IMR-90 (cell line): Measurements from ENCODE around the gene HCRTR1. TPM values are rescaled to one million over a fixed set of nuclear protein-coding genes. Genes with fewer than 3 reads are reported as not detected.

ENCODE experiments used
- ATAC-seq: fragments of 200-7000 bp; cut with Tn5 transposase; 2 replicates; pipeline ENCODE4 v1.9.1; 2020; ENCODE audit warnings: low read depth, mild to moderate bottlenecking, moderate library complexity
- BruUV-seq: library from RNA; stranded (reverse); fragments of 400-500 nt; replicated peaks from 2 replicates; lab custom pipeline; 2021; lab: Mats Ljungman, UMichigan
- CTCF ChIA-PET: fragments of 300-600 bp; formaldehyde crosslinking; extraction: SDS; loops from one replicate; lab custom pipeline; 2021; ENCODE audit warnings: antibody characterized with exemption; lab: Yijun Ruan, JAX
- POLR2A ChIA-PET: fragments of 300-600 bp; sonication (Branson Sonifier 250); formaldehyde crosslinking; loops from one replicate; lab custom pipeline; 2022; ENCODE audit warnings: antibody characterized with exemption; ENCODE audit not compliant: unreplicated experiment; lab: Charles Lee
- DNase-seq: peaks from one replicate; pipeline ENCODE4 v3.0.0; 2013
- H2AFZ ChIP-seq: replicated peaks from 2 replicates; pipeline ENCODE3; 2013; ENCODE audit warnings: low read length, mild to moderate bottlenecking; ENCODE audit not compliant: poor library complexity
- H2AK5ac ChIP-seq: 2 replicates; pipeline ENCODE4 v1.6.1; 2013; ENCODE audit warnings: low read depth, low read length, inconsistent platforms
- H2AK9ac ChIP-seq: replicated peaks from 2 replicates; pipeline ENCODE3; 2013; ENCODE audit warnings: mild to moderate bottlenecking, low read depth, low read length, moderate library complexity; ENCODE audit not compliant: poor library complexity
- H2BK120ac ChIP-seq: 2 replicates; pipeline ENCODE4 v1.6.1; 2013; ENCODE audit warnings: low read depth, low read length, inconsistent platforms
- H2BK15ac ChIP-seq: 3 replicates; pipeline ENCODE4 v1.6.1; 2013; ENCODE audit warnings: low read depth, low read length, inconsistent platforms
- H2BK20ac ChIP-seq: 2 replicates; pipeline ENCODE4 v1.6.1; 2013; ENCODE audit warnings: low read depth, mild to moderate bottlenecking, inconsistent platforms, low read length, moderate library complexity
- H2BK5ac ChIP-seq: 2 replicates; pipeline ENCODE4 v1.6.1; 2013; ENCODE audit warnings: mild to moderate bottlenecking, low read depth, low read length, inconsistent platforms; ENCODE audit not compliant: poor library complexity, severe bottlenecking
- H3K14ac ChIP-seq: replicated peaks from 2 replicates; pipeline ENCODE4 v1.6.1; 2013; ENCODE audit warnings: low read depth, low read length, inconsistent platforms
- H3K18ac ChIP-seq: 2 replicates; pipeline ENCODE4 v1.6.1; 2013; ENCODE audit warnings: low read depth, low read length, control low read depth
- H3K23ac ChIP-seq: 2 replicates; pipeline ENCODE4 v1.6.1; 2013; ENCODE audit warnings: low read depth, low read length, inconsistent platforms
- H3K27ac ChIP-seq: 2 replicates; pipeline ENCODE4 v1.5.1; 2013; ENCODE audit warnings: mild to moderate bottlenecking, control low read depth, low read length; ENCODE audit not compliant: insufficient read depth
- H3K27me3 ChIP-seq: 2 replicates; pipeline ENCODE4 v1.6.1; 2013; ENCODE audit warnings: low read length; ENCODE audit not compliant: control insufficient read depth, insufficient read depth
- H3K36me3 ChIP-seq: 2 replicates; pipeline ENCODE4 v1.6.1; 2013; ENCODE audit warnings: low read length, mixed read lengths; ENCODE audit not compliant: control insufficient read depth, insufficient read depth
- H3K4ac ChIP-seq: 2 replicates; pipeline ENCODE4 v1.6.1; 2013; ENCODE audit warnings: low read depth, low read length, inconsistent platforms
- H3K4me1 ChIP-seq: 2 replicates; pipeline ENCODE4 v1.6.1; 2013; ENCODE audit warnings: low read length, mixed read lengths; ENCODE audit not compliant: control insufficient read depth, insufficient read depth
- H3K4me2 ChIP-seq: 2 replicates; pipeline ENCODE4 v1.6.1; 2013; ENCODE audit warnings: low read depth, mild to moderate bottlenecking, control low read depth, low read length, moderate library complexity
- H3K4me3 ChIP-seq: 2 replicates; pipeline ENCODE4 v1.5.1; 2013; ENCODE audit warnings: low read depth, mild to moderate bottlenecking, control low read depth, low read length, moderate library complexity; ENCODE audit not compliant: insufficient read depth
- H3K56ac ChIP-seq: 2 replicates; pipeline ENCODE4 v1.6.1; 2013; ENCODE audit warnings: low read length, inconsistent platforms; ENCODE audit not compliant: insufficient read depth; ENCODE audit errors: extremely low read depth
- H3K79me1 ChIP-seq, 2 experiments: 2 replicates each; pipeline ENCODE4 v1.6.1; 2013; ENCODE audit warnings: low read length in 2 of 2, inconsistent platforms in 1 of 2, low read depth in 1 of 2
- H3K9ac ChIP-seq: 2 replicates; pipeline ENCODE4 v1.6.1; 2013; ENCODE audit warnings: low read depth, low read length, control low read depth
- H3K9me1 ChIP-seq: 2 replicates; pipeline ENCODE4 v1.6.1; 2013; ENCODE audit warnings: low read length, inconsistent platforms; ENCODE audit not compliant: insufficient read depth
- H3K9me3 ChIP-seq: 2 replicates; pipeline ENCODE4 v1.6.1; 2013; ENCODE audit warnings: low read length; ENCODE audit not compliant: control insufficient read depth, insufficient read depth
- H4K20me1 ChIP-seq: 2 replicates; pipeline ENCODE4 v1.6.1; 2013; ENCODE audit warnings: low read length, inconsistent platforms; ENCODE audit not compliant: insufficient read depth
- H4K5ac ChIP-seq: 2 replicates; pipeline ENCODE4 v1.6.1; 2013; ENCODE audit warnings: mild to moderate bottlenecking, low read depth, low read length, control low read depth
- H4K8ac ChIP-seq, 2 experiments: 2 replicates each; pipeline ENCODE4 v1.6.1; 2013; ENCODE audit warnings: low read depth in 2 of 2, low read length in 2 of 2, control low read depth in 1 of 2, inconsistent platforms in 1 of 2
- H4K91ac ChIP-seq: 2 replicates; pipeline ENCODE4 v1.6.1; 2013; ENCODE audit warnings: low read depth, low read length, inconsistent platforms; ENCODE audit not compliant: insufficient read depth
- BHLHE40 ChIP-seq: fragments of 150-350 bp; IDR thresholded peaks from 2 replicates; pipeline ENCODE4 v1.6.1; 2016; ENCODE audit warnings: mild to moderate bottlenecking, low read depth, low read length
- CHD1 ChIP-seq: IDR thresholded peaks from 2 replicates; pipeline ENCODE4 v1.6.1; 2012; ENCODE audit warnings: low read depth, low read length, improper control_type of control experiment
- CTCF ChIP-seq: conservative IDR thresholded peaks from 2 replicates; pipeline ENCODE4 v1.5.1; 2012; ENCODE audit warnings: mild to moderate bottlenecking, low read depth, low read length, improper control_type of control experiment
- FOS ChIP-seq: fragments of 150-350 bp; IDR thresholded peaks from 2 replicates; pipeline ENCODE4 v1.6.1; 2016; ENCODE audit warnings: low read depth, low read length
- MAFK ChIP-seq: IDR thresholded peaks from 2 replicates; pipeline ENCODE4 v1.6.1; 2012; ENCODE audit warnings: low read depth, low read length, improper control_type of control experiment
- MAZ ChIP-seq: IDR thresholded peaks from 2 replicates; pipeline ENCODE4 v1.6.1; 2012; ENCODE audit warnings: low read depth, mild to moderate bottlenecking, low read length, improper control_type of control experiment, moderate library complexity, borderline replicate concordance
- MXI1 ChIP-seq: IDR thresholded peaks from 2 replicates; pipeline ENCODE4 v1.6.1; 2012; ENCODE audit warnings: low read depth, mild to moderate bottlenecking, low read length, moderate library complexity, borderline replicate concordance
- NFE2L2 ChIP-seq: fragments of 150-350 bp; IDR thresholded peaks from 2 replicates; pipeline ENCODE4 v1.6.1; 2016; ENCODE audit warnings: low read depth, mild to moderate bottlenecking, low read length
- POLR2A ChIP-seq: IDR thresholded peaks from 2 replicates; pipeline ENCODE4 v1.6.1; 2012; ENCODE audit warnings: mild to moderate bottlenecking, low read depth, low read length
- RAD21 ChIP-seq: IDR thresholded peaks from 2 replicates; pipeline ENCODE4 v1.6.1; 2012; ENCODE audit warnings: low read length, improper control_type of control experiment
- RCOR1 ChIP-seq: IDR thresholded peaks from 2 replicates; pipeline ENCODE4 v1.6.1; 2012; ENCODE audit warnings: mild to moderate bottlenecking, low read length, improper control_type of control experiment; ENCODE audit not compliant: insufficient replicate concordance
- RFX5 ChIP-seq: IDR thresholded peaks from 2 replicates; pipeline ENCODE4 v1.8.0; 2012; ENCODE audit warnings: low read depth, mild to moderate bottlenecking, low read length, moderate library complexity
- SMC3 ChIP-seq: fragments of 150-350 bp; IDR thresholded peaks from 2 replicates; pipeline ENCODE4 v1.6.1; 2016; ENCODE audit warnings: low read depth, mild to moderate bottlenecking, antibody characterized with exemption, low read length, moderate library complexity
- USF2 ChIP-seq: fragments of 150-350 bp; IDR thresholded peaks from 2 replicates; pipeline ENCODE4 v1.6.1; 2017; ENCODE audit warnings: mild to moderate bottlenecking, antibody characterized with exemption, low read length, low read depth
- WGBS, 2 experiments: methylation state at CpG; one replicate each; pipeline versions ENCODE4 v1.1.5 to v1.1.7; 2013; ENCODE audit warnings: missing lambda C conversion rate in 2 of 2; ENCODE audit not compliant: insufficient read length in 1 of 2; ENCODE audit errors: extremely low coverage in 2 of 2; 5-methylcytosine and 5-hydroxymethylcytosine counted together
- dilution Hi-C: fragments of 300-500 bp; cut with HindIII; formaldehyde crosslinking; loops from one replicate; pipeline ENCODE4 v1.14.3; 2018; ENCODE audit warnings: low sequenced_read_pairs; ENCODE audit not compliant: unreplicated experiment
- in situ Hi-C: fragments of 300-500 bp; cut with MboI; formaldehyde crosslinking; loops from 3 replicates; pipeline ENCODE4 v1.14.3; 2019; ENCODE audit warnings: low sequenced_read_pairs, inconsistent platforms, mixed read lengths
- intact Hi-C: fragments of 100-400 bp; cut with micrococcal nuclease; formaldehyde crosslinking; loops from 2 replicates; pipeline ENCODE4 v1.10.0; 2022
- polyA plus RNA-seq, 3 experiments: library from polyadenylated mRNA; depleted of rRNA; stranded (reverse); fragments of >200 nt; gene quantifications; 2 replicates each; pipeline ENCODE4 v1.2.3, GENCODE V29; 2012; ENCODE audit warnings: low replicate concordance in 1 of 3
- total RNA-seq: library from RNA; depleted of rRNA; stranded (reverse); fragments of >200 nt; gene quantifications from 2 replicates; pipeline ENCODE4 v1.2.3, GENCODE V29; 2012

HCRTR1 gene
- total and polyA plus RNA-seq, 2 of the 4 experiments (the other 2 are of a cell fraction): not detected

GRCh38 chr1:31644560-31645273 lies 27.2 kb downstream of the HCRTR1 start, which contains the start of gene PEF1:
Gene PEF1 (minus strand): TSS chr1:31644876. CDS start chr1:31644864, 12 bp downstream.
- WGBS, 2 experiments: 1% methylated on average over 27 of the region's 56 CpGs; no CpG with 5 or more reads in 1 of the 2 experiments
- Histone ChIP-seq H3K23ac (peak within 1 kb of the TSS; percentile 75), H2BK20ac (peak within 1 kb of the TSS; percentile 70; the same call in 1 of the 2 replicates), H2AFZ (peak within 1 kb of the TSS; percentile 98), H2AK5ac (peak within 1 kb of the TSS; percentile 87), H3K4me2 (peak within 1 kb of the TSS; percentile 94), H4K5ac (peak within 1 kb of the TSS; percentile 84), H3K36me3 (no peaks in the 10 kb centered on the region), H3K18ac (peak within 1 kb of the TSS; percentile 30; the same call in 1 of the 2 replicates), H2AK9ac (peak within 1 kb of the TSS; percentile 99), H3K27me3 (no peaks in the 10 kb centered on the region), H3K9me1 (peaks cover 13% of the 10 kb centered on the region), H3K27ac (peak within 1 kb of the TSS; percentile 86), H3K79me1 (peaks cover 19 to 46% of the 10 kb centered on the region in 2 experiments), H4K20me1 (peaks cover 6% of the 10 kb centered on the region), H3K4ac (peak within 1 kb of the TSS; percentile 89), H4K91ac (peak within 1 kb of the TSS; percentile 93), H3K56ac (peak within 1 kb of the TSS; percentile 88), H3K9ac (peak within 1 kb of the TSS; percentile 93), H2BK120ac (peak within 1 kb of the TSS; percentile 91), H2BK5ac (peak within 1 kb of the TSS; percentile 94), H2BK15ac (peak within 1 kb of the TSS; percentile 86; the same call in 1 of the 3 replicates), H3K9me3 (no peaks in the 10 kb centered on the region), H3K4me1 (peaks cover 8% of the 10 kb centered on the region), H3K14ac (peak within 1 kb of the TSS; percentile 72), H3K4me3 (peak within 1 kb of the TSS; percentile 65), H4K8ac (peak within 1 kb of the TSS; percentile 99)
- ChIA-PET POLR2A (no interaction called here), CTCF (interaction anchor here (0.6 to 1.9 kb wide), 6 partner anchors 12 to 740 kb away, joined by 3 to 5 read pairs (median 4); partner anchors contain the start of gene COL16A1)
- DNase-seq (peak; percentile 97), ATAC-seq (peak; percentile 93)
- no TSS peak for BruUV-seq
- dilution Hi-C loops (no loop called here), in situ Hi-C loops (no loop called here), intact Hi-C loops (no loop called here)
- TF ChIP-seq FOS (no peak; the same call in none of the 2 replicates), SMC3 (no peak), RAD21 (no peak), USF2 (no peak), POLR2A (peak; percentile 53; the same call in 1 of the 2 replicates), RCOR1 (no peak), NFE2L2 (no peak), MAZ (no peak), BHLHE40 (no peak; the same call in 1 of the 2 replicates), MXI1 (peak; percentile 12; the same call in 1 of the 2 replicates), CHD1 (no peak), CTCF (no peak), MAFK (no peak), RFX5 (no peak)
